IMR-90 (cell line): ENCODE measurements around the gene LAMC3. TPM values are rescaled to one million over a fixed set of nuclear protein-coding genes. Genes with fewer than 3 reads are reported as not detected.

Experiments used
- ATAC-seq: fragments of 200-7000 bp; cut with Tn5 transposase; 2 replicates; pipeline ENCODE4 v1.9.1; 2020; ENCODE audit warnings: low read depth, mild to moderate bottlenecking, moderate library complexity
- BruUV-seq: library from RNA; stranded (reverse); fragments of 400-500 nt; replicated peaks from 2 replicates; lab custom pipeline; 2021; lab: Mats Ljungman, UMichigan
- CTCF ChIA-PET: fragments of 300-600 bp; formaldehyde crosslinking; extraction: SDS; loops from one replicate; lab custom pipeline; 2021; ENCODE audit warnings: antibody characterized with exemption; lab: Yijun Ruan, JAX
- POLR2A ChIA-PET: fragments of 300-600 bp; sonication (Branson Sonifier 250); formaldehyde crosslinking; loops from one replicate; lab custom pipeline; 2022; ENCODE audit warnings: antibody characterized with exemption; ENCODE audit not compliant: unreplicated experiment; lab: Charles Lee
- DNase-seq: peaks from one replicate; pipeline ENCODE4 v3.0.0; 2013
- H2AFZ ChIP-seq: replicated peaks from 2 replicates; pipeline ENCODE3; 2013; ENCODE audit warnings: low read length, mild to moderate bottlenecking; ENCODE audit not compliant: poor library complexity
- H2AK5ac ChIP-seq: 2 replicates; pipeline ENCODE4 v1.6.1; 2013; ENCODE audit warnings: low read depth, low read length, inconsistent platforms
- H2AK9ac ChIP-seq: replicated peaks from 2 replicates; pipeline ENCODE3; 2013; ENCODE audit warnings: mild to moderate bottlenecking, low read depth, low read length, moderate library complexity; ENCODE audit not compliant: poor library complexity
- H2BK120ac ChIP-seq: 2 replicates; pipeline ENCODE4 v1.6.1; 2013; ENCODE audit warnings: low read depth, low read length, inconsistent platforms
- H2BK15ac ChIP-seq: 3 replicates; pipeline ENCODE4 v1.6.1; 2013; ENCODE audit warnings: low read depth, low read length, inconsistent platforms
- H2BK20ac ChIP-seq: 2 replicates; pipeline ENCODE4 v1.6.1; 2013; ENCODE audit warnings: low read depth, mild to moderate bottlenecking, inconsistent platforms, low read length, moderate library complexity
- H2BK5ac ChIP-seq: 2 replicates; pipeline ENCODE4 v1.6.1; 2013; ENCODE audit warnings: mild to moderate bottlenecking, low read depth, low read length, inconsistent platforms; ENCODE audit not compliant: poor library complexity, severe bottlenecking
- H3K14ac ChIP-seq: replicated peaks from 2 replicates; pipeline ENCODE4 v1.6.1; 2013; ENCODE audit warnings: low read depth, low read length, inconsistent platforms
- H3K18ac ChIP-seq: 2 replicates; pipeline ENCODE4 v1.6.1; 2013; ENCODE audit warnings: low read depth, low read length, control low read depth
- H3K23ac ChIP-seq: 2 replicates; pipeline ENCODE4 v1.6.1; 2013; ENCODE audit warnings: low read depth, low read length, inconsistent platforms
- H3K27ac ChIP-seq: 2 replicates; pipeline ENCODE4 v1.5.1; 2013; ENCODE audit warnings: mild to moderate bottlenecking, control low read depth, low read length; ENCODE audit not compliant: insufficient read depth
- H3K27me3 ChIP-seq: 2 replicates; pipeline ENCODE4 v1.6.1; 2013; ENCODE audit warnings: low read length; ENCODE audit not compliant: control insufficient read depth, insufficient read depth
- H3K36me3 ChIP-seq: 2 replicates; pipeline ENCODE4 v1.6.1; 2013; ENCODE audit warnings: low read length, mixed read lengths; ENCODE audit not compliant: control insufficient read depth, insufficient read depth
- H3K4ac ChIP-seq: 2 replicates; pipeline ENCODE4 v1.6.1; 2013; ENCODE audit warnings: low read depth, low read length, inconsistent platforms
- H3K4me1 ChIP-seq: 2 replicates; pipeline ENCODE4 v1.6.1; 2013; ENCODE audit warnings: low read length, mixed read lengths; ENCODE audit not compliant: control insufficient read depth, insufficient read depth
- H3K4me2 ChIP-seq: 2 replicates; pipeline ENCODE4 v1.6.1; 2013; ENCODE audit warnings: low read depth, mild to moderate bottlenecking, control low read depth, low read length, moderate library complexity
- H3K4me3 ChIP-seq: 2 replicates; pipeline ENCODE4 v1.5.1; 2013; ENCODE audit warnings: low read depth, mild to moderate bottlenecking, control low read depth, low read length, moderate library complexity; ENCODE audit not compliant: insufficient read depth
- H3K56ac ChIP-seq: 2 replicates; pipeline ENCODE4 v1.6.1; 2013; ENCODE audit warnings: low read length, inconsistent platforms; ENCODE audit not compliant: insufficient read depth; ENCODE audit errors: extremely low read depth
- H3K79me1 ChIP-seq, 2 experiments: 2 replicates each; pipeline ENCODE4 v1.6.1; 2013; ENCODE audit warnings: low read length in 2 of 2, inconsistent platforms in 1 of 2, low read depth in 1 of 2
- H3K9ac ChIP-seq: 2 replicates; pipeline ENCODE4 v1.6.1; 2013; ENCODE audit warnings: low read depth, low read length, control low read depth
- H3K9me1 ChIP-seq: 2 replicates; pipeline ENCODE4 v1.6.1; 2013; ENCODE audit warnings: low read length, inconsistent platforms; ENCODE audit not compliant: insufficient read depth
- H3K9me3 ChIP-seq: 2 replicates; pipeline ENCODE4 v1.6.1; 2013; ENCODE audit warnings: low read length; ENCODE audit not compliant: control insufficient read depth, insufficient read depth
- H4K20me1 ChIP-seq: 2 replicates; pipeline ENCODE4 v1.6.1; 2013; ENCODE audit warnings: low read length, inconsistent platforms; ENCODE audit not compliant: insufficient read depth
- H4K5ac ChIP-seq: 2 replicates; pipeline ENCODE4 v1.6.1; 2013; ENCODE audit warnings: mild to moderate bottlenecking, low read depth, low read length, control low read depth
- H4K8ac ChIP-seq, 2 experiments: 2 replicates each; pipeline ENCODE4 v1.6.1; 2013; ENCODE audit warnings: low read depth in 2 of 2, low read length in 2 of 2, control low read depth in 1 of 2, inconsistent platforms in 1 of 2
- H4K91ac ChIP-seq: 2 replicates; pipeline ENCODE4 v1.6.1; 2013; ENCODE audit warnings: low read depth, low read length, inconsistent platforms; ENCODE audit not compliant: insufficient read depth
- BHLHE40 ChIP-seq: fragments of 150-350 bp; IDR thresholded peaks from 2 replicates; pipeline ENCODE4 v1.6.1; 2016; ENCODE audit warnings: mild to moderate bottlenecking, low read depth, low read length
- CEBPB ChIP-seq: IDR thresholded peaks from 2 replicates; pipeline ENCODE4 v1.6.1; 2012; ENCODE audit warnings: low read depth, low read length, improper control_type of control experiment
- CHD1 ChIP-seq: IDR thresholded peaks from 2 replicates; pipeline ENCODE4 v1.6.1; 2012; ENCODE audit warnings: low read depth, low read length, improper control_type of control experiment
- CTCF ChIP-seq: conservative IDR thresholded peaks from 2 replicates; pipeline ENCODE4 v1.5.1; 2012; ENCODE audit warnings: mild to moderate bottlenecking, low read depth, low read length, improper control_type of control experiment
- FOS ChIP-seq: fragments of 150-350 bp; IDR thresholded peaks from 2 replicates; pipeline ENCODE4 v1.6.1; 2016; ENCODE audit warnings: low read depth, low read length
- MAFK ChIP-seq: IDR thresholded peaks from 2 replicates; pipeline ENCODE4 v1.6.1; 2012; ENCODE audit warnings: low read depth, low read length, improper control_type of control experiment
- MAZ ChIP-seq: IDR thresholded peaks from 2 replicates; pipeline ENCODE4 v1.6.1; 2012; ENCODE audit warnings: low read depth, mild to moderate bottlenecking, low read length, improper control_type of control experiment, moderate library complexity, borderline replicate concordance
- MXI1 ChIP-seq: IDR thresholded peaks from 2 replicates; pipeline ENCODE4 v1.6.1; 2012; ENCODE audit warnings: low read depth, mild to moderate bottlenecking, low read length, moderate library complexity, borderline replicate concordance
- NFE2L2 ChIP-seq: fragments of 150-350 bp; IDR thresholded peaks from 2 replicates; pipeline ENCODE4 v1.6.1; 2016; ENCODE audit warnings: low read depth, mild to moderate bottlenecking, low read length
- POLR2A ChIP-seq: IDR thresholded peaks from 2 replicates; pipeline ENCODE4 v1.6.1; 2012; ENCODE audit warnings: mild to moderate bottlenecking, low read depth, low read length
- RAD21 ChIP-seq: IDR thresholded peaks from 2 replicates; pipeline ENCODE4 v1.6.1; 2012; ENCODE audit warnings: low read length, improper control_type of control experiment
- RCOR1 ChIP-seq: IDR thresholded peaks from 2 replicates; pipeline ENCODE4 v1.6.1; 2012; ENCODE audit warnings: mild to moderate bottlenecking, low read length, improper control_type of control experiment; ENCODE audit not compliant: insufficient replicate concordance
- RFX5 ChIP-seq: IDR thresholded peaks from 2 replicates; pipeline ENCODE4 v1.8.0; 2012; ENCODE audit warnings: low read depth, mild to moderate bottlenecking, low read length, moderate library complexity
- SMC3 ChIP-seq: fragments of 150-350 bp; IDR thresholded peaks from 2 replicates; pipeline ENCODE4 v1.6.1; 2016; ENCODE audit warnings: low read depth, mild to moderate bottlenecking, antibody characterized with exemption, low read length, moderate library complexity
- USF2 ChIP-seq: fragments of 150-350 bp; IDR thresholded peaks from 2 replicates; pipeline ENCODE4 v1.6.1; 2017; ENCODE audit warnings: mild to moderate bottlenecking, antibody characterized with exemption, low read length, low read depth
- WGBS, 2 experiments: methylation state at CpG; one replicate each; pipeline versions ENCODE4 v1.1.5 to v1.1.7; 2013; ENCODE audit warnings: missing lambda C conversion rate in 2 of 2; ENCODE audit not compliant: insufficient read length in 1 of 2; ENCODE audit errors: extremely low coverage in 2 of 2; 5-methylcytosine and 5-hydroxymethylcytosine counted together
- dilution Hi-C: fragments of 300-500 bp; cut with HindIII; formaldehyde crosslinking; loops from one replicate; pipeline ENCODE4 v1.14.3; 2018; ENCODE audit warnings: low sequenced_read_pairs; ENCODE audit not compliant: unreplicated experiment
- in situ Hi-C: fragments of 300-500 bp; cut with MboI; formaldehyde crosslinking; loops from 3 replicates; pipeline ENCODE4 v1.14.3; 2019; ENCODE audit warnings: low sequenced_read_pairs, inconsistent platforms, mixed read lengths
- intact Hi-C: fragments of 100-400 bp; cut with micrococcal nuclease; formaldehyde crosslinking; loops from 2 replicates; pipeline ENCODE4 v1.10.0; 2022
- polyA plus RNA-seq, 3 experiments: library from polyadenylated mRNA; depleted of rRNA; stranded (reverse); fragments of >200 nt; gene quantifications; 2 replicates each; pipeline ENCODE4 v1.2.3, GENCODE V29; 2012; ENCODE audit warnings: low replicate concordance in 1 of 3
- total RNA-seq: library from RNA; depleted of rRNA; stranded (reverse); fragments of >200 nt; gene quantifications from 2 replicates; pipeline ENCODE4 v1.2.3, GENCODE V29; 2012

LAMC3 gene
- total and polyA plus RNA-seq, 2 of the 4 experiments (the other 2 are of a cell fraction), result not detected

GRCh38 chr9:131092548-131093440 lies 83.8 kb downstream of the LAMC3 start:
- CTCF ChIA-PET, result no interaction called here
- no peak overlapping the region for H3K18ac ChIP-seq
- in situ Hi-C loops, result no loop called here

More at GRCh38 chr9:131092548-131093440, 83.8 kb downstream of the LAMC3 start:
- Histone ChIP-seq H2BK120ac (no peak overlapping the region), H3K56ac (no peak overlapping the region), H3K4me3 (no peak overlapping the region), H3K4ac (no peak overlapping the region), H3K79me1 (no peaks in the 10 kb centered on the region), H2BK5ac (no peak overlapping the region), H4K20me1 (no peaks in the 10 kb centered on the region), H3K4me2 (no peak overlapping the region), H3K14ac (no peak overlapping the region), H2BK15ac (no peak overlapping the region), H3K23ac (no peak overlapping the region), H3K27me3 (peaks cover 59% of the 10 kb centered on the region), H4K8ac (no peak overlapping the region), H2BK20ac (no peak overlapping the region), H3K27ac (no peak overlapping the region), H4K91ac (no peak overlapping the region), H3K36me3 (no peaks in the 10 kb centered on the region), H2AK5ac (no peak overlapping the region), H4K5ac (no peak overlapping the region), H2AFZ (no peak overlapping the region), H3K9me3 (0 out of 2 replicates have a peak, but pooled peaks cover 2% of the 10 kb centered on the region), H2AK9ac (no peak overlapping the region), H3K4me1 (no peaks in the 10 kb centered on the region; the same call in 1 of the 2 replicates), H3K9me1 (no peaks in the 10 kb centered on the region), H3K9ac (no peak overlapping the region)
- DNase-seq, result no peak
- no TSS peak for BruUV-seq
- WGBS, 2 experiments, result 64% methylated on average over 15 of the region's 24 CpGs; no CpG with 5 or more reads in 1 of the 2 experiments
- POLR2A ChIA-PET, result no interaction called here
- intact Hi-C loops, result no loop called here
- TF ChIP-seq BHLHE40 (no peak), POLR2A (no peak), FOS (no peak), MAZ (no peak), CHD1 (no peak), CTCF (no peak), RCOR1 (no peak), MXI1 (no peak), SMC3 (no peak), NFE2L2 (no peak), MAFK (no peak), CEBPB (no peak), USF2 (no peak), RAD21 (no peak), RFX5 (no peak)
- dilution Hi-C loops, result no loop called here
- no peak for ATAC-seq
